HCT116 (cell line): ENCODE data around the gene RHOBTB1. TPM values are rescaled to one million over a fixed set of nuclear protein-coding genes. Genes with fewer than 3 reads are reported as not detected.

Experiments used
- ATAC-seq: fragments of 200-7000 bp; cut with Tn5 transposase; 2 replicates; pipeline ENCODE4 v1.9.1; 2020; ENCODE audit warnings: mild to moderate bottlenecking, moderate library complexity
- BruUV-seq: library from RNA; stranded (reverse); fragments of 400-500 nt; replicated peaks from 2 replicates; lab custom pipeline; 2021; lab: Mats Ljungman, UMichigan
- CTCF ChIA-PET: fragments of 300-600 bp; sonication (Branson Sonifier 250); formaldehyde crosslinking; loops from one replicate; lab custom pipeline; 2021; ENCODE audit warnings: antibody characterized with exemption; lab: Charles Lee
- POLR2A ChIA-PET: fragments of 300-600, 350-600 bp; sonication (Branson Sonifier 250); formaldehyde crosslinking; loops from one replicate; lab custom pipeline; 2021; ENCODE audit warnings: antibody characterized with exemption; lab: Charles Lee
- RAD21 ChIA-PET, 2 experiments: fragments of 300-600 bp; sonication (Branson Sonifier 250); formaldehyde crosslinking; loops; one replicate each; lab custom pipeline; 2023; ENCODE audit warnings: low total read pairs in 2 of 2; ENCODE audit not compliant: uncharacterized antibody in 2 of 2, unreplicated experiment in 2 of 2, low non-redundant PET in 1 of 2; lab: Charles Lee
- DNase-seq: peaks from one replicate; pipeline ENCODE4 v3.0.0-alpha.2; 2010; ENCODE audit warnings: low read depth, low spot score
- H2AFZ ChIP-seq: fragments of 200-600 bp; shearing (Covaris generic), sonication (generic); 2 replicates; pipeline ENCODE4 v1.6.1; 2017; ENCODE audit warnings: low read depth, mixed run types, mixed read lengths, antibody characterized with exemption, low read length; ENCODE audit not compliant: poor library complexity, severe bottlenecking
- H3K27ac ChIP-seq: 2 replicates; pipeline ENCODE4 v1.5.1; 2012; ENCODE audit warnings: low read depth, low read length
- H3K27me3 ChIP-seq: fragments of 200-600 bp; sonication (generic); 2 replicates; pipeline ENCODE4 v1.6.1; 2016; ENCODE audit warnings: mixed run types, low read length, mixed read lengths; ENCODE audit not compliant: insufficient read depth
- H3K36me3 ChIP-seq, 2 experiments: fragments of 200-500 bp in 1 of 2; fragments of 200-600 bp in 1 of 2; sonication (Bioruptor generic) in 1 of 2; sonication (generic) in 1 of 2; 2 replicates each; pipeline versions ENCODE4 v1.5.1 to v1.6.1; 2014 to 2016; ENCODE audit warnings: low read length in 2 of 2, inconsistent platforms in 1 of 2, mixed read lengths in 1 of 2, mixed run types in 1 of 2; ENCODE audit not compliant: insufficient read depth in 2 of 2, control insufficient read depth in 1 of 2
- H3K4me1 ChIP-seq, 2 experiments: fragments of 200-600 bp in 1 of 2; sonication (generic) in 1 of 2; 2 replicates each; pipeline versions ENCODE4 v1.5.1 to v1.6.1; 2012 to 2017; ENCODE audit warnings: low read length in 2 of 2, inconsistent platforms in 1 of 2, mild to moderate bottlenecking in 1 of 2, mixed read lengths in 1 of 2, mixed run types in 1 of 2, moderate library complexity in 1 of 2; ENCODE audit not compliant: insufficient read depth in 2 of 2, control insufficient read depth in 1 of 2
- H3K4me2 ChIP-seq: fragments of 200-600 bp; sonication (generic); 2 replicates; pipeline ENCODE4 v1.6.1; 2017; ENCODE audit warnings: mixed run types, low read length, mixed read lengths
- H3K4me3 ChIP-seq, 2 experiments: fragments of 200-600 bp in 1 of 2; sonication (generic) in 1 of 2; replicated peaks in 1 of 2; 2 replicates each; pipeline ENCODE4 v1.5.1; 2011 to 2016; ENCODE audit warnings: low read length in 2 of 2, control low read depth in 1 of 2, low read depth in 1 of 2, mild to moderate bottlenecking in 1 of 2, mixed read lengths in 1 of 2, mixed run types in 1 of 2
- H3K79me2 ChIP-seq: fragments of 200-600 bp; sonication (generic); 2 replicates; pipeline ENCODE4 v1.6.1; 2017; ENCODE audit warnings: mild to moderate bottlenecking, mixed run types, low read length, moderate library complexity, mixed read lengths; ENCODE audit not compliant: insufficient read depth
- H3K9ac ChIP-seq: fragments of 200-600 bp; sonication (generic); 2 replicates; pipeline ENCODE4 v1.6.1; 2016; ENCODE audit warnings: low read length, mixed read lengths
- H3K9me2 ChIP-seq: fragments of 200-600 bp; sonication (generic), shearing (Covaris generic); 2 replicates; pipeline ENCODE4 v1.6.1; 2017; ENCODE audit warnings: mixed run types, mild to moderate bottlenecking, moderate library complexity; ENCODE audit not compliant: insufficient read depth
- H3K9me3 ChIP-seq, 2 experiments: fragments of 200-500 bp in 1 of 2; fragments of 200-600 bp in 1 of 2; sonication (Bioruptor generic) in 1 of 2; sonication (generic) in 1 of 2; 2 replicates each; pipeline ENCODE4 v1.6.1; 2014 to 2017; ENCODE audit warnings: low read length in 2 of 2, mixed read lengths in 2 of 2, inconsistent platforms in 1 of 2, low read depth in 1 of 2, mild to moderate bottlenecking in 1 of 2, mixed run types in 1 of 2, moderate library complexity in 1 of 2; ENCODE audit not compliant: control insufficient read depth in 1 of 2, insufficient read depth in 1 of 2
- H4K20me1 ChIP-seq: fragments of 200-600 bp; sonication (generic), shearing (Covaris generic); 2 replicates; pipeline ENCODE4 v1.6.1; 2017; ENCODE audit warnings: mixed run types, mild to moderate bottlenecking, moderate library complexity; ENCODE audit not compliant: insufficient read depth
- CBX3 ChIP-seq: IDR thresholded peaks from 2 replicates; pipeline ENCODE4 v1.6.1; 2012; ENCODE audit warnings: low read depth
- EGR1 ChIP-seq: IDR thresholded peaks from 2 replicates; pipeline ENCODE4 v1.6.1; 2012; ENCODE audit warnings: low read depth
- ELF1 ChIP-seq: IDR thresholded peaks from 2 replicates; pipeline ENCODE4 v1.6.1; 2012; ENCODE audit warnings: low read depth, borderline replicate concordance
- EZH2 ChIP-seq: fragments of 200-600 bp; sonication (generic); IDR thresholded peaks from 2 replicates; pipeline ENCODE4 v1.6.1; 2017; ENCODE audit warnings: antibody characterized with exemption, mixed run types
- FOSL1 ChIP-seq: IDR thresholded peaks from 2 replicates; pipeline ENCODE4 v1.6.1; 2012; ENCODE audit warnings: low read depth
- POLR2AphosphoS5 ChIP-seq: IDR thresholded peaks from 2 replicates; pipeline ENCODE4 v1.6.1; 2011; ENCODE audit warnings: mild to moderate bottlenecking, low read depth, low read length, moderate library complexity
- SIN3A ChIP-seq: IDR thresholded peaks from 2 replicates; pipeline ENCODE4 v1.6.1; 2012; ENCODE audit warnings: low read depth
- SRF ChIP-seq: IDR thresholded peaks from 2 replicates; pipeline ENCODE4 v1.6.1; 2012; ENCODE audit warnings: low read depth
- YY1 ChIP-seq: IDR thresholded peaks from 2 replicates; pipeline ENCODE4 v1.6.1; 2011; ENCODE audit warnings: low read length, low read depth, moderate library complexity, mild to moderate bottlenecking; ENCODE audit not compliant: insufficient replicate concordance; ENCODE audit errors: extremely low read depth
- ZFX ChIP-seq: fragments of 450-650 bp; IDR thresholded peaks from 2 replicates; pipeline ENCODE4 v1.6.1; 2017
- intact Hi-C: fragments of 100-400 bp; cut with micrococcal nuclease; formaldehyde crosslinking; loops from 2 replicates; pipeline ENCODE4 v1.10.0; 2022
- total RNA-seq: library from RNA; stranded (reverse); gene quantifications from one replicate; pipeline ENCODE4 v1.2.1, GENCODE V29; 2021; ENCODE audit not compliant: unreplicated experiment
- TF ChIP-seq, protein P1 (sequence below): IDR thresholded peaks from 2 replicates; pipeline ENCODE4 v1.6.1; 2012
- TF ChIP-seq, protein P2 (sequence below), 3 experiments: fragments of 200-600 bp in 1 of 3; sonication (generic) in 1 of 3; IDR thresholded peaks in 2 of 3; conservative IDR thresholded peaks in 1 of 3; 2 replicates each; pipeline ENCODE4 v1.5.1; 2012 to 2017; ENCODE audit warnings: low read depth in 2 of 3, low read length in 2 of 3, antibody characterized with exemption in 1 of 3, borderline replicate concordance in 1 of 3, control low read depth in 1 of 3, mild to moderate bottlenecking in 1 of 3, mixed read lengths in 1 of 3, mixed run types in 1 of 3, moderate library complexity in 1 of 3; ENCODE audit not compliant: insufficient read depth in 1 of 3
- TF ChIP-seq, protein P3 (sequence below): IDR thresholded peaks from 2 replicates; pipeline ENCODE4 v1.6.1; 2012; ENCODE audit warnings: low read depth

RHOBTB1 gene
- total RNA-seq, 1 experiment from 2014 or later, result 1.6 TPM

DNA sequence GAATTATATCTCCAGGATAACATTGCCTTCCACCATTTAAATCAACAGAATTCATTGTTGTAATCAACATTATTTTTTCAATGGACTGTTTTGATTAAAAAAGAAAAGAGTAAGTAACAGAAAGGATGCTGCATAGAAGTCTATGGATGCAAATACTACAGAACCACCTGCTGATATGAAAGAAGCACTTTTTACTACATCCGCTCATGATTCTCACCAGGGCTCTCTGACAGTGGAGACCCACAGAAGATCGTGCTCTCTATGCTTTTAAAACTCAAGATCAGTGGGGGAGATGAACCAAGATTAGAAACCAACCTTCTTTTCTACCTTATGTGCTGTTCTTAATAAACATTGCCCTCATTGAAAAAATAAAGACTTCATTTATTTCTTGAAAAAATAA, 24.4 kb downstream of the RHOBTB1 start:
- H3K4me2 ChIP-seq, result no peak overlapping the region
- no peak overlapping the region for H2AFZ ChIP-seq
- intact Hi-C loops, result no loop called here
- BruUV-seq, result no TSS peak
- no peaks in the 10 kb centered on the region for H3K79me2 ChIP-seq
- no peak for TF ChIP-seq EZH2
- TF ChIP-seq FOSL1, result no peak
- no peak for TF ChIP-seq SIN3A
- TF ChIP-seq, protein P1, sequence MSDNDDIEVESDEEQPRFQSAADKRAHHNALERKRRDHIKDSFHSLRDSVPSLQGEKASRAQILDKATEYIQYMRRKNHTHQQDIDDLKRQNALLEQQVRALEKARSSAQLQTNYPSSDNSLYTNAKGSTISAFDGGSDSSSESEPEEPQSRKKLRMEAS, result no peak
- TF ChIP-seq, protein P2, sequence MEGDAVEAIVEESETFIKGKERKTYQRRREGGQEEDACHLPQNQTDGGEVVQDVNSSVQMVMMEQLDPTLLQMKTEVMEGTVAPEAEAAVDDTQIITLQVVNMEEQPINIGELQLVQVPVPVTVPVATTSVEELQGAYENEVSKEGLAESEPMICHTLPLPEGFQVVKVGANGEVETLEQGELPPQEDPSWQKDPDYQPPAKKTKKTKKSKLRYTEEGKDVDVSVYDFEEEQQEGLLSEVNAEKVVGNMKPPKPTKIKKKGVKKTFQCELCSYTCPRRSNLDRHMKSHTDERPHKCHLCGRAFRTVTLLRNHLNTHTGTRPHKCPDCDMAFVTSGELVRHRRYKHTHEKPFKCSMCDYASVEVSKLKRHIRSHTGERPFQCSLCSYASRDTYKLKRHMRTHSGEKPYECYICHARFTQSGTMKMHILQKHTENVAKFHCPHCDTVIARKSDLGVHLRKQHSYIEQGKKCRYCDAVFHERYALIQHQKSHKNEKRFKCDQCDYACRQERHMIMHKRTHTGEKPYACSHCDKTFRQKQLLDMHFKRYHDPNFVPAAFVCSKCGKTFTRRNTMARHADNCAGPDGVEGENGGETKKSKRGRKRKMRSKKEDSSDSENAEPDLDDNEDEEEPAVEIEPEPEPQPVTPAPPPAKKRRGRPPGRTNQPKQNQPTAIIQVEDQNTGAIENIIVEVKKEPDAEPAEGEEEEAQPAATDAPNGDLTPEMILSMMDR (IDR thresholded peaks at IDR 0.05 in 2 of 3, conservative IDR thresholded peaks at IDR 0.05 in 1 of 3; ENCODE audit: borderline replicate concordance in 1 of 3, insufficient read depth in 1 of 3, low read depth in 2 of 3, low read length in 2 of 3), result no peak
- TF ChIP-seq, protein P3, sequence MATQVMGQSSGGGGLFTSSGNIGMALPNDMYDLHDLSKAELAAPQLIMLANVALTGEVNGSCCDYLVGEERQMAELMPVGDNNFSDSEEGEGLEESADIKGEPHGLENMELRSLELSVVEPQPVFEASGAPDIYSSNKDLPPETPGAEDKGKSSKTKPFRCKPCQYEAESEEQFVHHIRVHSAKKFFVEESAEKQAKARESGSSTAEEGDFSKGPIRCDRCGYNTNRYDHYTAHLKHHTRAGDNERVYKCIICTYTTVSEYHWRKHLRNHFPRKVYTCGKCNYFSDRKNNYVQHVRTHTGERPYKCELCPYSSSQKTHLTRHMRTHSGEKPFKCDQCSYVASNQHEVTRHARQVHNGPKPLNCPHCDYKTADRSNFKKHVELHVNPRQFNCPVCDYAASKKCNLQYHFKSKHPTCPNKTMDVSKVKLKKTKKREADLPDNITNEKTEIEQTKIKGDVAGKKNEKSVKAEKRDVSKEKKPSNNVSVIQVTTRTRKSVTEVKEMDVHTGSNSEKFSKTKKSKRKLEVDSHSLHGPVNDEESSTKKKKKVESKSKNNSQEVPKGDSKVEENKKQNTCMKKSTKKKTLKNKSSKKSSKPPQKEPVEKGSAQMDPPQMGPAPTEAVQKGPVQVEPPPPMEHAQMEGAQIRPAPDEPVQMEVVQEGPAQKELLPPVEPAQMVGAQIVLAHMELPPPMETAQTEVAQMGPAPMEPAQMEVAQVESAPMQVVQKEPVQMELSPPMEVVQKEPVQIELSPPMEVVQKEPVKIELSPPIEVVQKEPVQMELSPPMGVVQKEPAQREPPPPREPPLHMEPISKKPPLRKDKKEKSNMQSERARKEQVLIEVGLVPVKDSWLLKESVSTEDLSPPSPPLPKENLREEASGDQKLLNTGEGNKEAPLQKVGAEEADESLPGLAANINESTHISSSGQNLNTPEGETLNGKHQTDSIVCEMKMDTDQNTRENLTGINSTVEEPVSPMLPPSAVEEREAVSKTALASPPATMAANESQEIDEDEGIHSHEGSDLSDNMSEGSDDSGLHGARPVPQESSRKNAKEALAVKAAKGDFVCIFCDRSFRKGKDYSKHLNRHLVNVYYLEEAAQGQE, result no peak
- no peak for TF ChIP-seq ZFX
- TF ChIP-seq EGR1, result no peak
- no peak for TF ChIP-seq YY1
- no peak for TF ChIP-seq POLR2AphosphoS5
- no peak for TF ChIP-seq CBX3
- TF ChIP-seq ELF1, result no peak
- no peak for TF ChIP-seq SRF
- H3K9me3 ChIP-seq, result no peaks in the 10 kb centered on the region
- ChIA-PET CTCF (no interaction called here), POLR2A (no interaction called here), RAD21 (no interaction called here)
- no peak for DNase-seq
- H3K27ac ChIP-seq, result no peak overlapping the region
- H4K20me1 ChIP-seq, result no peaks in the 10 kb centered on the region
- no peaks in the 10 kb centered on the region for H3K27me3 ChIP-seq
- H3K4me3 ChIP-seq, result no peak overlapping the region
- H3K9me2 ChIP-seq, result no peaks in the 10 kb centered on the region
- H3K9ac ChIP-seq, result no peak overlapping the region
- H3K4me1 ChIP-seq, result no peaks in the 10 kb centered on the region
- no peak for ATAC-seq
- no peaks in the 10 kb centered on the region for H3K36me3 ChIP-seq
